HG03280 (cell line): ENCODE measurements around the gene PCDHB8.
"Not testable (repeated sequence)": the region's sequence is repeated elsewhere in the genome, so short reads cannot be mapped to it uniquely, and the experiment has no call there.

Experiments used
- ATAC-seq: cut with Tn5 transposase; IDR thresholded peaks from one replicate; pipeline ENCODE4 v1.9.1; 2021; ENCODE audit warnings: mild to moderate bottlenecking, moderate library complexity; ENCODE audit not compliant: unreplicated experiment

PCDHB8 gene

DNA sequence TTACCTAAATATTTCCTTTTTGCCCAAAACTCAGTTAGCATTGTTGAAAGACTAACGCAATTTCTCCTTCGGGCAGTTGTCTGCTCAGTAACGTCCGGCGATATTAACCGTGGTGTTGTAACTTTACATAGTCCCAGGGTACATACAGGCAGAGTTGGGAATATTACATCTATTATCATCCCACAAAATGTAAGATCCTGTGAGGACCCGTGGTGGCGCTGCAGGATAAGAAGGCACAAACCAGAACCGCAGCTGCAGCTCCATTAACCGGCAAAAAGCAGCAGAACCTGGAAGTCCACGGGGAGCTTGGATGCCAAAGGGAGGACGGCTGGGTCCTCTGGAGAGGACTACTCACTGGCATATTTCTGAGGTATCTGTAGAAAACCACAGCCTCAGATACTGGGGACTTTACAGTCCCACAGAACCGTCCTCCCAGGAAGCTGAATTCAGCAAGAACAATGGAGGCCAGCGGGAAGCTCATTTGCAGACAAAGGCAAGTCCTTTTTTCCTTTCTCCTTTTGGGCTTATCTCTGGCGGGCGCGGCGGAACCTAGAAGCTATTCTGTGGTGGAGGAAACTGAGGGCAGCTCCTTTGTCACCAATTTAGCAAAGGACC is at the start of gene PCDHB8:
Gene PCDHB8, plus strand, starts transcription at position 214 of the 615 bp plus-strand sequence. Its CDS starts 245 bp downstream, at position 459.
- not testable (repeated sequence) for ATAC-seq

DNA sequence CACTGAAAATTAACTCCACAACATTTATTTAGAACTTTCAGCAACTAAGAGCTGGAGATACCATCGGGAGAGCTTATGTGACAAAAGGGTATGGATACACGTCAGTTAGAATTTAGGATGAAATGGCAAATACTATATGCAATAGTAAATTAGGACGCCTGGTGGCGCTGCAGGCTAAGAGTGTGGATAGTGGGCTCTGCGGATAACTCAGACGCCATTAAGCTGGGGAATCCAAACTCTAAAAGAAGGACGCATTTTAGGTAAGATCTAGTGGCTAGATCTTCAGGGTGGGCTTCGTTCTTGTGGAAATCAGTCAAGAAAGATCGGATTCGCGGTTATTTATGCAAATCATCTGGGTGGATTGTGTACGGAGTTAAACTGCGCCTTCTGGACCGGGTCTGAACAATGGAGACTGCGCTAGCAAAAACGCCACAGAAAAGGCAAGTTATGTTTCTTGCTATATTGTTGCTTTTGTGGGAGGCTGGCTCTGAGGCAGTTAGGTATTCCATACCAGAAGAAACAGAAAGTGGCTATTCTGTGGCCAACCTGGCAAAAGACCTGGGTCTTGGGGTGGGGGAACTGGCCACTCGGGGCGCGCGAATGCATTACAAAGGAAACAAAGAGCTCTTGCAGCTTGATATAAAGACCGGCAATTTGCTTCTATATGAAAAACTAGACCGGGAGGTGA is 42.4 kb upstream of the PCDHB8 start, which contains the start of gene PCDHB5:
Gene PCDHB5, plus strand, starts transcription at position 177 of the 688 bp plus-strand sequence. Its CDS starts 229 bp downstream, at position 406.
- ATAC-seq, result no peak

DNA sequence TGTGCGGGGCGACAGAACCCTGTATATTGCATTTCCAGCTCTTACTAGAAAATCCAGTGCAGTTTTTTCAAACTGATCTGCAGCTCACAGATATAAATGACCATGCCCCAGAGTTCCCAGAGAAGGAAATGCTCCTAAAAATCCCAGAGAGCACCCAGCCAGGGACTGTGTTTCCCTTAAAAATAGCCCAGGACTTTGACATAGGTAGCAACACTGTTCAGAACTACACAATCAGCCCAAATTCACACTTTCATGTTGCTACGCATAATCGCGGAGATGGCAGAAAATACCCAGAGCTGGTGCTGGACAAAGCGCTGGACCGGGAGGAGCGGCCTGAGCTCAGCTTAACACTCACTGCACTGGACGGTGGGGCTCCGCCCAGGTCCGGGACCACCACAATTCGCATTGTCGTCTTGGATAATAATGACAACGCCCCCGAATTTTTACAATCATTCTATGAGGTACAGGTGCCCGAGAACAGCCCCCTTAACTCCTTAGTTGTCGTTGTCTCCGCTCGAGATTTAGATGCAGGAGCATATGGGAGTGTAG is 41.8 kb upstream of the PCDHB8 start:
- ATAC-seq, result no peak

DNA sequence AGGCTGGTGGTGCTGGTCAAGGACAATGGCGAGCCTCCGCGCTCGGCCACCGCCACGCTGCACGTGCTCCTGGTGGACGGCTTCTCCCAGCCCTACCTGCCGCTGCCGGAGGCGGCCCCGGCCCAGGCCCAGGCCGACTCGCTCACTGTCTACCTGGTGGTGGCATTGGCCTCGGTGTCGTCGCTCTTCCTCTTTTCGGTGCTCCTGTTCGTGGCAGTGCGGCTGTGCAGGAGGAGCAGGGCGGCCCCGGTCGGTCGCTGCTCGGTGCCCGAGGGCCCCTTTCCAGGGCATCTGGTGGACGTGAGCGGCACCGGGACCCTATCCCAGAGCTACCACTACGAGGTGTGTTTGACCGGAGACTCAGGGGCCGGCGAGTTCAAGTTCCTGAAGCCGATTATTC is 40.2 kb upstream of the PCDHB8 start:
- ATAC-seq, result not testable (repeated sequence)

DNA sequence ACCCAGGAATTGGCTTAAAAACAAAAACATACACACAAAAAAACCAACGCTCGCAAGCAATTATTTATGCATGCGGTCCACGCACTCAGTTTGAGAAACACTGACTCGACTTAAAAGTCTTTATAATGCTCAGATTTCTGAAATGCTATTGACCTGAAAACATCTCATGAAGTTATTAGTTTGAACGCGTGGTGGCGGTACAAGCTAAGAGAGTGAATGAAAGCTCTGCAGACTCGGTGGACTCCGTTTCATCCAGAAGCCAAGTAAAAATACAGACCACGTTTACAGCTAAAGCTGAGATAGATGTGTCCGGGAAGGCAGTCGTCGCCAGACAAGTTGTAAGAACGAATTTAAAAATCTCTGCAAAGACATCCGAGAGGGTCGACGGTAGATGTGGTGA is 27.8 kb upstream of the PCDHB8 start, which contains the start of gene PCDHB6:
Gene PCDHB6, plus strand, starts transcription at position 246 of the 400 bp plus-strand sequence. CDS start 201 bp downstream, outside the sequence.
- no peak for ATAC-seq

DNA sequence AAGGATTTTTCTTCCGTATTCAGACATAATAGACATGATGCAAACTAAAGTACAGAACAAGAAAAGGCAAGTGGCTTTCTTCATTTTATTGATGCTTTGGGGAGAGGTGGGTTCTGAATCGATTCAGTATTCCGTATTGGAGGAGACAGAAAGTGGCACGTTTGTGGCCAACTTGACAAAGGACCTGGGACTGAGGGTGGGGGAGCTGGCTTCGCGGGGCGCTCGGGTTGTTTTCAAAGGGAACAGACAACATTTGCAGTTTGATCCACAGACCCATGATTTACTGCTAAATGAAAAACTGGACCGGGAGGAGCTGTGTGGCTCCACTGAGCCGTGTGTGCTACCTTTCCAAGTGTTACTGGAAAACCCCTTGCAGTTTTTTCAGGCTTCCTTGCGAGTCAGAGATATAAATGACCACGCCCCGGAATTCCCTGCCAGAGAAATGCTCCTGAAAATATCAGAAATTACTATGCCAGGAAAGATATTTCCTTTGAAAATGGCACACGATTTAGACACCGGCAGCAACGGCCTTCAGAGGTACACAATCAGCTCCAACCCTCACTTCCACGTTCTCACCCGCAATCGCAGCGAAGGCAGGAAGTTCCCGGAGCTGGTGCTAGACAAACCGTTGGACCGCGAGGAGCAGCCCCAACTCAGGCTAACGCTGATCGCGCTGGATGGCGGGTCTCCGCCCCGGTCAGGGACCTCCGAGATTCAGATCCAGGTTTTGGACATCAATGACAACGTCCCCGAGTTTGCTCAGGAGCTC is 27.2 kb upstream of the PCDHB8 start:
- no peak for ATAC-seq

DNA sequence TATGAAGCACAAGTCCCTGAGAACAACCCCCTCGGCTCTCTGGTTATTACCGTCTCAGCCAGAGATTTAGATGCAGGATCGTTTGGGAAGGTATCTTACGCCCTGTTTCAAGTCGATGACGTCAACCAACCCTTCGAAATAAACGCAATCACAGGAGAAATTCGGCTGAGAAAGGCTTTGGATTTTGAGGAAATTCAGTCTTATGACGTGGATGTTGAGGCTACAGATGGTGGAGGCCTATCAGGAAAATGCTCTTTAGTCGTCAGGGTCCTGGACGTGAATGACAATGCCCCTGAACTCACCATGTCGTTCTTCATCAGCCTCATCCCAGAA is 26.6 kb upstream of the PCDHB8 start:
- ATAC-seq, result no peak

DNA sequence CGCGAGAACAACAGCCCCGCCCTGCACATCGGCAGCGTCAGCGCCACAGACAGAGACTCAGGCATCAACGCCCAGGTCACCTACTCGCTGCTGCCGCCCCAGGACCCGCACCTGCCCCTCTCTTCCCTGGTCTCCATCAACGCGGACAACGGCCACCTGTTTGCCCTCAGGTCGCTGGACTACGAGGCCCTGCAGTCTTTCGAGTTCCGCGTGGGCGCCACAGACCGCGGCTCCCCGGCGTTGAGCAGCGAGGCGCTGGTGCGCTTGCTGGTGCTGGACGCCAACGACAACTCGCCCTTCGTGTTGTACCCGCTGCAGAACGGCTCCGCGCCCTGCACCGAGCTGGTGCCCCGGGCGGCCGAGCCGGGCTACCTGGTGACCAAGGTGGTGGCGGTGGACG is 26.0 kb upstream of the PCDHB8 start:
- not testable (repeated sequence) for ATAC-seq

DNA sequence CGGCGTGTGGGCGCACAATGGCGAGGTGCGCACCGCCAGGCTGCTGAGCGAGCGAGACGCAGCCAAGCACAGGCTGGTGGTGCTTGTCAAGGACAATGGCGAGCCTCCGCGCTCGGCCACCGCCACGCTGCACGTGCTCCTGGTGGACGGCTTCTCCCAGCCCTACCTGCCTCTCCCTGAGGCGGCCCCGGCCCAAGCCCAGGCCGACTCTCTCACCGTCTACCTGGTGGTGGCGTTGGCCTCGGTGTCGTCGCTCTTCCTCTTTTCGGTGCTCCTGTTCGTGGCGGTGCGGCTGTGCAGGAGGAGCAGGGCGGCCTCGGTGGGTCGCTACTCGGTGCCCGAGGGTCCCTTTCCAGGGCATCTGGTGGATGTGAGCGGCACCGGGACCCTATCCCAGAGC is 25.5 kb upstream of the PCDHB8 start:
- not testable (repeated sequence) for ATAC-seq

DNA sequence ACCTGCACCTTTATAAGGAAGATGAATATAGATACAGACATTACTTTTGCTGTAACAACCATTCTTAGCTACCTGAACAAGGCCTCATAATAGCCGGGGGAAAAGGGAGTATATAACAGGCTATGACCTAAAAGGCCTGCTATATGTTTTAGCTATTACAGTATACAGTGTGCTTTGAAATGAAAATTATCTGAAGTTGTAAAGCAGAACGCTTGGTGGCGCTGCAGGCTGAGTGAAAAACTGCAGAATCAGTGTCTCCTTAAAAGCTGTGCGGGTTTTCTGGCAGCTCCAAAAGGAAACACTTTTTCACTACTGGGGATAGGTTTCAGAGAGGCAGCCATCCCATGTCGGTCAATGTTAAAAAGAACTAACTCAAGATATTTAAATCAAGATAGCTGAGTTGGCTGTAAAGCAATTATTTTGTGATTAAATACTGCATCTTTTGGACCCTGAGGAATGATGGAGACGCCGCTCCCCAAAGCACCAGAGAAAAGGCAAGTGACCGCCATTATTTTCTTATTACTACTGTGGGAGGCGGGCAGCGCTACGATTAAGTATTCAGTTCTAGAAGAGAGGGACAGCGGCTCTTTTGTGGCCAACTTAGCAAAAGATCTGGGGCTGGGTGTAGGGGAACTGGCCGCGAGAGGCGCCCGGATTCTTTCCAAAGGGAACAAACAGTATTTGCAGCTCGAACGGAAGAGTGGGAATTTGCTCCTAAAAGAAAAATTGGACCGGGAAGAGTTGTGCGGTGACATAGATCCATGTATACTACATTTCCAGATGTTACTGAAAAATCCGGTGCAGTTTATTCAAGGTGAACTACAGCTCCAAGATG is 21.8 kb upstream of the PCDHB8 start:
- ATAC-seq, result no peak

DNA sequence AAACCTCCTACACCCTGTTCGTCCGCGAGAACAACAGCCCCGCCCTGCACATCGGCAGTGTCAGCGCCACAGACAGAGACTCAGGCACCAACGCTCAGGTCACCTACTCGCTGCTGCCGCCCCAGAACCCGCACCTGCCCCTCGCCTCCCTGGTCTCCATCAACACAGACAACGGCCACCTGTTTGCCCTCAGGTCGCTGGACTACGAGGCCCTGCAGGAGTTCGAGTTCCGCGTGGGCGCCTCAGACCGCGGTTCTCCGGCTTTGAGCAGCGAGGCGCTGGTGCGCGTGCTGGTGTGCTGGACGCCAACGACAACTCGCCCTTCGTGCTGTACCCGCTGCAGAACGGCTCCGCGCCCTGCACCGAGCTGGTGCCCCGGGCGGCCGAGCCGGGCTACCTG is 20.2 kb upstream of the PCDHB8 start:
- ATAC-seq, result not testable (repeated sequence)

DNA sequence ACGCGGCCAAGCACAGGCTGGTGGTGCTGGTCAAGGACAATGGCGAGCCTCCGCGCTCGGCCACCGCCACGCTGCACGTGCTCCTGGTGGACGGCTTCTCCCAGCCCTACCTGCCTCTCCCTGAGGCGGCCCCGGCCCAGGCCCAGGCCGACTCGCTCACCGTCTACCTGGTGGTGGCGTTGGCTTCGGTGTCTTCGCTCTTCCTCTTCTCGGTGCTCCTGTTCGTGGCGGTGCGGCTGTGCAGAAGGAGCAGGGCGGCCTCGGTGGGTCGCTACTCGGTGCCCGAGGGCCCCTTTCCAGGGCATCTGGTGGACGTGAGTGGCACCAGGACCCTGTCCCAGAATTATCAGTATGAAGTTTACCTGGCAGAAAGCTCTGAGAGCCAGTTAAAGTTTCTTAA is 19.7 kb upstream of the PCDHB8 start:
- not testable (repeated sequence) for ATAC-seq

DNA sequence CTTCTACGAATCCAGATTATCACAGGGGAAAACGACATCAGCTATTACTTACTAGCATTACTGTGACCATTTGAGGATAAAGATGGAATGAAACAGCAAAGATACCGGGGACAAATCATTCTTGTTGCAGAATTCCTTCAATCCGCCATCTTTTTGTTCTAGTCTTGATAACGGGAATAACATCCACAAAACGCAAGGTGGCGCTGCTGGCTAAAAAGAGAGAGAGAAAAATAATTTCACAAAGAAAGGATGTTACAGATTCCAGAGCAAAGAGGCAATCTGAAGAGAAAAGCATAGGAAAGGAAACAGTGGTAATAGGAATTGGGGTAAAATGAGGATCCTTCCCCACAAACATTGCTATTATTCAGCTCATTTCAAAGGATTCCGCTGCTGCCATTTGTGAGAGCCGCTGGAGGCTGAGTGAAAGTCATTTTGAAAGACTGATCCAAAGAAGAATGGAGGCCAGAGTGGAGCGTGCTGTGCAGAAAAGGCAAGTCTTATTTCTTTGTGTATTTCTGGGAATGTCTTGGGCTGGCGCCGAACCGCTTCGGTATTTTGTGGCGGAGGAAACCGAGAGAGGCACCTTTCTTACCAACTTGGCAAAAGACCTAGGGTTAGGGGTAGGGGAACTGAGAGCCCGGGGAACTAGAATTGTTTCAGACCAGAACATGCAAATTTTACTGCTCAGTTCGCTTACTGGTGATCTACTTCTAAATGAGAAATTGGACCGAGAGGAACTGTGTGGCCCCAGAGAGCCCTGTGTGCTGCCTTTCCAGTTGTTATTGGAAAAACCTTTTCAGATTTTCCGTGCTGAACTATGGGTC is 5.0 kb upstream of the PCDHB8 start, which contains the start of gene PCDHB7:
Gene PCDHB7, plus strand, starts transcription at position 264 of the 824 bp plus-strand sequence. Its CDS starts 192 bp downstream, at position 456.
- no peak for ATAC-seq

DNA sequence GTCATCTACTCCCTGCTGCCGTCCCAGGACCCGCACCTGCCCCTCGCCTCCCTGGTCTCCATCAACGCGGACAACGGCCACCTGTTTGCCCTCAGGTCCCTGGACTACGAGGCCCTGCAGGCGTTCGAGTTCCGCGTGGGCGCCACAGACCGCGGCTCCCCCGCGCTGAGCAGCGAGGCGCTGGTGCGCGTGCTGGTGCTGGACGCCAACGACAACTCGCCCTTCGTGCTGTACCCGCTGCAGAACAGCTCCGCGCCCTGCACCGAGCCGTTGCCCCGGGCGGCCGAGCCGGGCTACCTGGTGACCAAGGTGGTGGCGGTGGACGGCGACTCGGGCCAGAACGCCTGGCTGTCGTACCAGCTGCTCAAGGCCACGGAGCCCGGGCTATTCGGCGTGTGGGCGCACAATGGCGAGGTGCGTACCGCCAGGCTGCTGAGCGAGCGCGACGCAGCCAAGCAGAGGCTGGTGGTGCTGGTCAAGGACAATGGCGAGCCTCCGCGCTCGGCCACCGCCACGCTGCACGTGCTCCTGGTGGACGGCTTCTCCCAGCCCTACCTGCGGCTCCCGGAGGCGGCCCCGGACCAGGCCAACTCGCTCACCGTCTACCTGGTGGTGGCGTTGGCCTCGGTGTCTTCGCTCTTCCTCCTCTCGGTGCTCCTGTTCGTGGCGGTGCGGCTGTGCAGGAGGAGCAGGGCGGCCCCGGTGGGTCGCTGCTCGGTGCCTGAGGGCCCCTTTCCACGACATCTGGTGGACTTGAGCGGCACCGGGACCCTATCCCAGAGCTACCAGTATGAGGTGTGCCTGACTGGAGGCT is 3.1 kb upstream of the PCDHB8 start:
- not testable (repeated sequence) for ATAC-seq

DNA sequence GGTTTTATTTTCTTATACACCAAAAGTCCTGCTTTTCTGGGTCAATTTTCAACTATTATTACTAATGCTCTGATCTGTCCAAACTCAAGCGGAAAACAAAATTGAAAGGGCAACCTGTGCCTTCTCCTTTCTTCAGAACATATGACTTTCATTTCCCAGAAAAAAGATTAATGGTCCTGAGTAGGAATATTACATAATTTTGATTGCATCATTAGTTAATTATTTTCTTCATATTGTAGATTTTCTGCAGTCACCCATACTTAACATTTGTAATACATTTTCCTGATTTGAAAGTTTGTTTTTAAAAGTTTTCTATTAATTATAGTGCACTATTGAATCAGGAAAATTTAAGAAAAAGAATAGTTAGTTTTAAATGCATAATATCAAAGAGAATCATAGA is 1.7 kb upstream of the PCDHB8 start:
- ATAC-seq, result no peak

DNA sequence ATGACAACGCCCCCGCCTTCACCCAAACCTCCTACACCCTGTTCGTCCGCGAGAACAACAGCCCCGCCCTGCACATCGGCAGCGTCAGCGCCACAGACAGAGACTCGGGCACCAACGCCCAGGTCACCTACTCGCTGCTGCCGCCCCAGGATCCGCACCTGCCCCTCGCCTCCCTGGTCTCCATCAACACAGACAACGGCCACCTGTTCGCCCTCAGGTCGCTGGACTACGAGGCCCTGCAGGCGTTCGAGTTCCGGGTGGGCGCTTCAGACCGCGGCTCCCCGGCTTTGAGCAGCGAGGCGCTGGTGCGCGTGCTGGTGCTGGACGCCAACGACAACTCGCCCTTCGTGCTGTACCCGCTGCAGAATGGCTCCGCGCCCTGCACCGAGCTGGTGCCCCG is 1.8 kb downstream of the PCDHB8 start:
- ATAC-seq, result not testable (repeated sequence)

DNA sequence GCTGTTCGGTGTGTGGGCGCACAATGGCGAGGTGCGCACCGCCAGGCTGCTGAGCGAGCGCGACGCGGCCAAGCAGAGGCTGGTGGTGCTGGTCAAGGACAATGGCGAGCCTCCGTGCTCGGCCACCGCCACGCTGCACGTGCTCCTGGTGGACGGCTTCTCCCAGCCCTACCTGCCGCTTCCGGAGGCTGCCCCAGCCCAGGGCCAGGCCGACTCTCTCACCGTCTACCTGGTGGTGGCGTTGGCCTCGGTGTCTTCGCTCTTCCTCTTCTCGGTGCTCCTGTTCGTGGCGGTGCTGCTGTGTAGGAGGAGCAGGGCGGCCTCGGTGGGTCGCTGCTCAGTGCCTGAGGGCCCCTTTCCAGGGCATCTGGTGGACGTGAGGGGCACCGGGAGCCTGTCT is 2.3 kb downstream of the PCDHB8 start:
- not testable (repeated sequence) for ATAC-seq

DNA sequence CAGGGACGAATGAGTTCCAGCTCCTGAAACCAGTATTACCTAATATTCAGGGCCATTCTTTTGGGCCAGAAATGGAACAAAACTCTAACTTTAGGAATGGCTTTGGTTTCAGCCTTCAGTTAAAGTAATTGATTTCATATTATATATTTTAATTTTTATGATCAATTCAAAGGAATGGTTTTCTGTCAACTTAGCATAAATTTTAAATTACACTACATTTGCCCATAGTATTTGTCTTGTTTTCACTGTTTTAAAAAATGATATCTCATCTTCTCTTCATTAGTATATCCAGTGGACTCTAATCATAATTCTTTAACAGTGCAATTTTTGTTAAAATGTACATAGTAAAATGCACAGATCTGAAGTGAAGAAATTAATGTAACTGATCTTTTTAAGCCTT is 2.7 kb downstream of the PCDHB8 start:
- ATAC-seq, result no peak

DNA sequence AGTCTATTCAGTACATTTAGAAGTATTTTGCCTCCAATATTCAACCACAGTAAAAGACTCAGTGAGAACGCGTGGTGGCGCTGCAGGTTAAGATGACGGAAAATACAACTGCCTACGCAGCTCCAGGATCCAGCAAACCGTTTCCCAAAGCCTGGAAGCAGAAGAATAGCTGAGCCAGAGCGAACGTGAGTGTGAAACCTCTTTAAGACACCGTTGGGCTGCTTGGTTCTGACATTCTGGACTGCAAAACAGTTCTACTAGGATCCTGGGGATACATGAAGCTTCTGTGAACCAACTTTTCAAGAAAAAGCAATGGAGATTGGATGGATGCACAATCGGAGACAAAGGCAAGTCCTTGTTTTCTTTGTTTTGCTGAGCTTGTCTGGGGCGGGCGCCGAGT is 4.7 kb downstream of the PCDHB8 start, which contains the start of gene PCDHB16:
Gene PCDHB16, plus strand, starts transcription at position 140 of the 400 bp plus-strand sequence. Its CDS starts 173 bp downstream, at position 313.
- ATAC-seq, result no peak
